DND-41 (cell line): ENCODE results near the gene MIGA2.

Source experiments
- CTCF ChIP-seq: IDR thresholded peaks from 2 replicates; pipeline ENCODE4 v1.5.1; 2012; ENCODE audit warnings: borderline replicate concordance, low read length, moderate library complexity, mild to moderate bottlenecking; ENCODE audit not compliant: poor library complexity, severe bottlenecking; ENCODE audit errors: extremely low read depth
- EZH2 ChIP-seq: IDR thresholded peaks from 3 replicates; pipeline ENCODE4 v1.6.1; 2012; ENCODE audit warnings: borderline replicate concordance, low read depth, mild to moderate bottlenecking, moderate library complexity, low read length, inconsistent platforms; ENCODE audit not compliant: severe bottlenecking

GRCh38 chr9:129102791-129103594, 66.6 kb downstream of the MIGA2 start:
- TF ChIP-seq EZH2 (no peak), CTCF (peak; percentile 57)
